Epithelial cell of prostate (primary cell): ENCODE measurements around the gene SEMA3E.
A peak's percentile ranks its signal among the peaks of the same experiment; 100 is the strongest.

Source experiments
- DNase-seq: peaks from one replicate; pipeline ENCODE4 v3.0.0-alpha.2; 2011; ENCODE audit warnings: low read depth, low spot score
- H3K27ac ChIP-seq: fragments of 450-650 bp; 2 replicates; pipeline ENCODE4 v1.5.1; 2017; ENCODE audit warnings: mild to moderate bottlenecking

Gene SEMA3E

GRCh38 chr7:83413831-83414230 is 235.1 kb downstream of the SEMA3E start:
- DNase-seq: no peak
- no peak overlapping the region for H3K27ac ChIP-seq

- no peak overlapping the region for H3K27ac ChIP-seq
- DNase-seq: no peak
These were observed 235.5 kb downstream of the SEMA3E start for GRCh38 chr7:83413424-83413823.

- DNase-seq: no peak
- H3K27ac ChIP-seq: no peak overlapping the region
These were observed 237.8 kb downstream of the SEMA3E start for GRCh38 chr7:83410989-83411591.

GRCh38 chr7:83394776-83395175 is 254.2 kb downstream of the SEMA3E start:
- no peak for DNase-seq
- no peak overlapping the region for H3K27ac ChIP-seq

GRCh38 chr7:83388436-83388835 is 260.5 kb downstream of the SEMA3E start:
- DNase-seq: no peak

GRCh38 chr7:83366629-83367028 is 282.3 kb downstream of the SEMA3E start:
- H3K27ac ChIP-seq: no peak overlapping the region
- DNase-seq: no peak

More at GRCh38 chr7:83388436-83388835, 260.5 kb downstream of the SEMA3E start:
- no peak overlapping the region for H3K27ac ChIP-seq

- no peak for DNase-seq
- no peak overlapping the region for H3K27ac ChIP-seq
These were observed 283.2 kb downstream of the SEMA3E start for GRCh38 chr7:83365746-83366145.

GRCh38 chr7:83362871-83363550 is 285.9 kb downstream of the SEMA3E start:
- DNase-seq: no peak
- no peak overlapping the region for H3K27ac ChIP-seq

GRCh38 chr7:83359108-83359507 is 289.8 kb downstream of the SEMA3E start:
- H3K27ac ChIP-seq: no peak overlapping the region
- DNase-seq: no peak

GRCh38 chr7:83355143-83355542 is 293.8 kb downstream of the SEMA3E start:
- DNase-seq: no peak
- no peak overlapping the region for H3K27ac ChIP-seq

- no peak overlapping the region for H3K27ac ChIP-seq
- peak; percentile 6 for DNase-seq
These were observed 300.9 kb downstream of the SEMA3E start for GRCh38 chr7:83347945-83348444.

- H3K27ac ChIP-seq: no peak overlapping the region
- DNase-seq: no peak
These were observed 309.0 kb downstream of the SEMA3E start for GRCh38 chr7:83339907-83340306.

GRCh38 chr7:83338277-83338950 is 310.5 kb downstream of the SEMA3E start:
- no peak overlapping the region for H3K27ac ChIP-seq
- no peak for DNase-seq

- DNase-seq: no peak
- H3K27ac ChIP-seq: no peak overlapping the region
These were observed 311.9 kb downstream of the SEMA3E start for GRCh38 chr7:83337050-83337449.

- no peak overlapping the region for H3K27ac ChIP-seq
- no peak for DNase-seq
These were observed 322.7 kb downstream of the SEMA3E start for GRCh38 chr7:83326223-83326622.

- DNase-seq: no peak
- H3K27ac ChIP-seq: no peak overlapping the region
These were observed 323.9 kb downstream of the SEMA3E start for GRCh38 chr7:83325083-83325482.

GRCh38 chr7:83324596-83324995 is 324.3 kb downstream of the SEMA3E start:
- no peak overlapping the region for H3K27ac ChIP-seq
- no peak for DNase-seq

GRCh38 chr7:83321011-83321410 is 327.9 kb downstream of the SEMA3E start:
- no peak for DNase-seq
- no peak overlapping the region for H3K27ac ChIP-seq

- H3K27ac ChIP-seq: no peak overlapping the region
- DNase-seq: no peak
These were observed 335.0 kb downstream of the SEMA3E start for GRCh38 chr7:83313931-83314330.
